Glomerular visceral epithelial cell (primary cell): ENCODE data around the gene DICER1.

Experiments
- DNase-seq: peaks from one replicate; pipeline ENCODE4 v3.0.0-alpha.2; 2016; ENCODE audit errors: extremely low spot score

The DICER1 gene

GRCh38 chr14:95061317-95062093 lies 95.8 kb downstream of the DICER1 start:
- DNase-seq: no peak

- no peak for DNase-seq
These were observed 98.2 kb downstream of the DICER1 start for GRCh38 chr14:95059126-95059525.

- DNase-seq: no peak
These were observed 98.8 kb downstream of the DICER1 start for GRCh38 chr14:95058491-95058890.

- no peak for DNase-seq
These were observed 99.5 kb downstream of the DICER1 start for GRCh38 chr14:95057851-95058250.

GRCh38 chr14:95057147-95057546 lies 100.2 kb downstream of the DICER1 start:
- no peak for DNase-seq

- no peak for DNase-seq
These were observed 100.9 kb downstream of the DICER1 start for GRCh38 chr14:95056476-95056875.

GRCh38 chr14:95055318-95055717 lies 102.0 kb downstream of the DICER1 start:
- no peak for DNase-seq

- DNase-seq: no peak
These were observed 102.7 kb downstream of the DICER1 start for GRCh38 chr14:95054346-95055280.

GRCh38 chr14:95052016-95052585 lies 105.2 kb downstream of the DICER1 start:
- DNase-seq: no peak

- no peak for DNase-seq
These were observed 107.4 kb downstream of the DICER1 start for GRCh38 chr14:95049952-95050351.

- no peak for DNase-seq
These were observed 108.5 kb downstream of the DICER1 start for GRCh38 chr14:95048771-95049312.

GRCh38 chr14:95047754-95048153 lies 109.6 kb downstream of the DICER1 start:
- DNase-seq: no peak

- no peak for DNase-seq
These were observed 110.3 kb downstream of the DICER1 start for GRCh38 chr14:95046711-95047681.

GRCh38 chr14:95045836-95046430 lies 111.4 kb downstream of the DICER1 start:
- DNase-seq: no peak

- no peak for DNase-seq
These were observed 112.1 kb downstream of the DICER1 start for GRCh38 chr14:95045106-95045701.

- DNase-seq: no peak
These were observed 112.7 kb downstream of the DICER1 start for GRCh38 chr14:95044463-95045105.

- DNase-seq: no peak
These were observed 113.4 kb downstream of the DICER1 start for GRCh38 chr14:95043732-95044462.

- DNase-seq: no peak
These were observed 114.0 kb downstream of the DICER1 start for GRCh38 chr14:95043314-95043713.

- DNase-seq: no peak
These were observed 115.8 kb downstream of the DICER1 start for GRCh38 chr14:95041477-95042020.
